GM12878 (cell line): ENCODE measurements around the gene BMAL2. TPM values are rescaled to one million over a fixed set of nuclear protein-coding genes. Genes with fewer than 3 reads are reported as not detected.

Experiments
- ATAC-seq: fragments of 200-7000 bp; cut with Tn5 transposase; 3 replicates; pipeline ENCODE4 v1.9.1; 2020; ENCODE audit warnings: mild to moderate bottlenecking, moderate library complexity
- BruUV-seq: library from RNA; stranded (reverse); fragments of 400-500 nt; replicated peaks from 2 replicates; lab custom pipeline; 2021; lab: Mats Ljungman, UMichigan
- CTCF ChIA-PET: fragments of 300-600 bp; sonication (Branson Sonifier 250); formaldehyde crosslinking; extraction: SDS; loops from one replicate; lab custom pipeline; 2021; ENCODE audit warnings: inconsistent platforms; lab: Yijun Ruan, JAX
- POLR2A ChIA-PET: fragments of 350-600 bp; formaldehyde crosslinking; extraction: SDS; loops from one replicate; lab custom pipeline; 2021; ENCODE audit warnings: inconsistent platforms; lab: Charles Lee
- RAD21 ChIA-PET: fragments of 300-600 bp; sonication (Branson Sonifier 250); formaldehyde crosslinking; loops from one replicate; lab custom pipeline; 2023; ENCODE audit warnings: antibody characterized with exemption; ENCODE audit not compliant: unreplicated experiment; lab: Charles Lee
- SMC1A ChIA-PET: fragments of 300-600 bp; sonication (Branson Sonifier 250); formaldehyde crosslinking; loops from one replicate; lab custom pipeline; 2023; ENCODE audit not compliant: unreplicated experiment, uncharacterized antibody; lab: Charles Lee
- DNase-seq: peaks from one replicate; pipeline ENCODE4 v3.0.0-alpha.2; 2011; ENCODE audit warnings: low read depth, low spot score
- FAIRE-seq: peaks from 3 replicates; lab custom pipeline; 2011; peaks lifted over from hg19 to GRCh38; lab: Jason Lieb, UNC
- H2AFZ ChIP-seq: 2 replicates; pipeline ENCODE4 v1.6.0; 2011; ENCODE audit warnings: low read depth, low read length, control low read depth; ENCODE audit not compliant: control insufficient read depth
- H3K27ac ChIP-seq: 2 replicates; pipeline ENCODE4 v1.5.1; 2011; ENCODE audit warnings: control low read depth; ENCODE audit not compliant: control insufficient read depth, insufficient read depth
- H3K27me3 ChIP-seq, 2 experiments: replicated peaks in 1 of 2; 2 replicates each; pipeline versions ENCODE4 v1.6.0 to v1.6.1; 2011; ENCODE audit warnings: low read length in 1 of 2; ENCODE audit not compliant: control insufficient read depth in 2 of 2, insufficient read depth in 2 of 2
- H3K36me3 ChIP-seq, 2 experiments: 2 replicates each; pipeline ENCODE4 v1.5.1; 2011; ENCODE audit warnings: low read length in 1 of 2; ENCODE audit not compliant: control insufficient read depth in 2 of 2, insufficient read depth in 2 of 2
- H3K4me1 ChIP-seq: 2 replicates; pipeline ENCODE4 v1.6.1; 2011; ENCODE audit warnings: mild to moderate bottlenecking, low read length, moderate library complexity, mixed read lengths; ENCODE audit not compliant: control insufficient read depth, insufficient read depth
- H3K4me2 ChIP-seq: 2 replicates; pipeline ENCODE4 v1.6.0; 2011; ENCODE audit warnings: control low read depth; ENCODE audit not compliant: control insufficient read depth, insufficient read depth
- H3K4me3 ChIP-seq: fragments of 200-600 bp; sonication (generic); 2 replicates; pipeline ENCODE4 v1.5.1; 2016
- H3K79me2 ChIP-seq: 2 replicates; pipeline ENCODE4 v1.6.0; 2011; ENCODE audit warnings: low read length; ENCODE audit not compliant: control insufficient read depth, insufficient read depth
- H3K9ac ChIP-seq: 2 replicates; pipeline ENCODE4 v1.8.0; 2011; ENCODE audit warnings: low read length, control low read depth, mixed read lengths; ENCODE audit not compliant: control insufficient read depth, insufficient read depth
- H3K9me3 ChIP-seq: replicated peaks from 3 replicates; pipeline ENCODE4 v1.5.1; 2011; ENCODE audit warnings: mild to moderate bottlenecking, low read length; ENCODE audit not compliant: control insufficient read depth, insufficient read depth
- H4K20me1 ChIP-seq: 2 replicates; pipeline ENCODE4 v1.6.0; 2011; ENCODE audit not compliant: control insufficient read depth, insufficient read depth
- CBFB ChIP-seq: IDR thresholded peaks from 2 replicates; pipeline ENCODE4 v1.6.1; 2016; ENCODE audit warnings: antibody characterized with exemption, low read depth
- GATAD2B ChIP-seq: fragments of 450-650 bp; conservative IDR thresholded peaks from 2 replicates; pipeline ENCODE4 v1.6.1; 2017; ENCODE audit warnings: low read depth, mild to moderate bottlenecking, moderate library complexity
- PAX5 ChIP-seq: IDR thresholded peaks from 2 replicates; pipeline ENCODE4 v1.6.1; 2011; ENCODE audit warnings: low read depth, low read length, borderline replicate concordance
- SMARCA5 ChIP-seq: fragments of 450-650 bp; IDR thresholded peaks from 2 replicates; pipeline ENCODE4 v1.6.1; 2017; ENCODE audit warnings: mild to moderate bottlenecking
- WRNIP1 ChIP-seq: IDR thresholded peaks from 2 replicates; pipeline ENCODE4 v1.6.1; 2011; ENCODE audit warnings: low read depth, low read length, improper control_type of control experiment, borderline replicate concordance
- YY1 ChIP-seq: IDR thresholded peaks from 2 replicates; pipeline ENCODE4 v1.6.1; 2011; ENCODE audit warnings: low read depth, mild to moderate bottlenecking, low read length
- WGBS: methylation state at CpG from one replicate; pipeline ENCODE4 v1.1.6; 2016; ENCODE audit warnings: low lambda C conversion rate; ENCODE audit not compliant: insufficient replicate concordance, insufficient coverage; ENCODE audit errors: missing lambda C conversion rate; 5-methylcytosine and 5-hydroxymethylcytosine counted together
- in situ Hi-C: fragments of 300-500 bp; cut with MboI; formaldehyde crosslinking; loops from 9 replicates; pipeline ENCODE4 v1.14.3; 2018; ENCODE audit warnings: mixed read lengths
- intact Hi-C: fragments of 100-400 bp; cut with micrococcal nuclease; formaldehyde crosslinking; loops from one replicate; pipeline ENCODE4 v1.14.2; 2022; ENCODE audit not compliant: unreplicated experiment
- polyA plus RNA-seq, 11 experiments: library from polyadenylated mRNA; depleted of rRNA in 4 of 11; unstranded in 6 of 11; stranded (reverse) in 5 of 11; fragments of >200 nt; fragmentation: Nextera tagmentation in 4 of 11; fragmentation: Illumina TruSeq in 1 of 11; extraction: Ambion mirVana in 4 of 11; extraction: Trizol in 1 of 11; gene quantifications; 1 replicate in 1 of 11; 2 replicates in 10 of 11; pipeline versions ENCODE4 v1.2.1 to v1.2.3, GENCODE V29; 2011 to 2016; ENCODE audit warnings: inconsistent platforms in 2 of 11, missing spikeins in 2 of 11, low read depth in 1 of 11
- total RNA-seq, 4 experiments: library from RNA; depleted of rRNA in 3 of 4; stranded (reverse); fragments of >200 nt in 3 of 4; fragmentation: Illumina TruSeq in 1 of 4; extraction: Trizol in 1 of 4; gene quantifications; 2 replicates each; pipeline versions ENCODE4 v1.2.1 to v1.2.3, GENCODE V29; 2013 to 2021
- TF ChIP-seq, protein P1 (sequence below): fragments of 450-650 bp; conservative IDR thresholded peaks from 2 replicates; pipeline ENCODE4 v1.6.1; 2017; ENCODE audit warnings: mild to moderate bottlenecking, moderate library complexity
- TF ChIP-seq, protein P2 (sequence below): fragments of 450-650 bp; IDR thresholded peaks from 2 replicates; pipeline ENCODE4 v1.6.1; 2016; ENCODE audit warnings: mild to moderate bottlenecking, moderate library complexity, borderline replicate concordance

The BMAL2 gene
- total and polyA plus RNA-seq, 10 of the 15 experiments (the other 5 are each of a cell fraction or from before 2014, with no cell fraction given), result 7.9 to 53.6 (median 35.5) TPM

DNA sequence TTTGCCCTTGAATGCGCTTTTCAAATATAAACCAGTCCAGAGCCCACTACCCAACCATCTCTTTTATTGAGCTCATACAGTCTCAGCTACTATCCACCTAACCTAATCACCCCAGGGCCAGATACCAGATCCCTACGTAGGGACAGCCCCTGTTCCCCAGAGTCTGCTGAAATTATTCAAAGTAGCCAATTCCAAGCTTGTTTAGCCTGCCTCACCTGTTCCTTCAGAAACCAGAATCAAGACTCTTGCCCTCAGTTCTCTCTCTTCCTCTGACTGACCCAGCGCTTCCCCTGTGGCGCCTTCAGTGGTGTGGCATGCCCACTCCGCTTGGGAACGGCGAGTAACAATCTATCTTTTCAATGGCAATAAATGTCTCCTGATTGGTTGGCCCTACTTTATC lies 18.8 kb downstream of the BMAL2 start (continued):
- TF ChIP-seq WRNIP1 (no peak), CBFB (no peak)

DNA sequence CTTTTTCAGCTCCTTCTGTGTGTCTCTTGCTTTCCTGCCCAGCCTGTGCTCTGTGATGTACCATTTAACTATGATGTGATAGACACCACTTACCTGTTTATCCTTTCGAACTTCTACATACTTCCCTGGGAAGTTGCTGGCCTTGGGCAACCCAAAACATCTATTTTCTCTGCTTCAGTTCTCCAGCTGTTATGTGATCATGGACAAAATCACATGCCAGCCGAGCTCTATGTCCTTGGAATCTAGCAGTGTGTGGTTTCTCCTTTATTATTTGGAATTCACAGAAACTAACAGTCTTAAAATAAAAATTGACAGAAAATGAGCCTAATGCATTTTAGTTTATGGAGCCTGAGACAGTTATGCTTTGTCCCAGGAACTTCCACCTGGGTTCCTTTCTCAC lies 22.9 kb downstream of the BMAL2 start:
- ATAC-seq (no peak), DNase-seq (no peak), FAIRE-seq (no peak)
- WGBS, result 93% methylated on average over 2 of the region's 2 CpGs
- H3K9ac ChIP-seq, result no peak overlapping the region
- CTCF ChIA-PET, result interaction anchor here (0.9 kb wide), 1 partner anchor 30 kb away, joined by 4 read pairs; no protein-coding TSS in a partner anchor
- no peaks in the 10 kb centered on the region for H3K4me1 ChIP-seq
- H3K36me3 ChIP-seq, result no peaks in the 10 kb centered on the region; a peak in 1 of 4 replicates
- no peaks in the 10 kb centered on the region for H4K20me1 ChIP-seq
- H2AFZ ChIP-seq, result no peak overlapping the region
- intact Hi-C loops, result no loop called here
- H3K4me2 ChIP-seq, result no peak overlapping the region
- no peak overlapping the region for H3K4me3 ChIP-seq
- in situ Hi-C loops, result no loop called here
- POLR2A ChIA-PET, result interaction anchor here (0.5 kb wide), 2 partner anchors 146 to 858 kb away, joined by 3 read pairs; no protein-coding TSS in a partner anchor
- no peaks in the 10 kb centered on the region for H3K27me3 ChIP-seq
- BruUV-seq, result no TSS peak
- peaks cover 16% of the 10 kb centered on the region for H3K79me2 ChIP-seq
- H3K9me3 ChIP-seq, result no peaks in the 10 kb centered on the region; the same call in 1 of the 3 replicates
- RAD21 ChIA-PET, result no interaction called here
- H3K27ac ChIP-seq, result no peak overlapping the region
- SMC1A ChIA-PET, result interaction anchor here (2.0 kb wide), 1 partner anchor 22 kb away, joined by 4 read pairs; no protein-coding TSS in a partner anchor
- TF ChIP-seq, protein P1, sequence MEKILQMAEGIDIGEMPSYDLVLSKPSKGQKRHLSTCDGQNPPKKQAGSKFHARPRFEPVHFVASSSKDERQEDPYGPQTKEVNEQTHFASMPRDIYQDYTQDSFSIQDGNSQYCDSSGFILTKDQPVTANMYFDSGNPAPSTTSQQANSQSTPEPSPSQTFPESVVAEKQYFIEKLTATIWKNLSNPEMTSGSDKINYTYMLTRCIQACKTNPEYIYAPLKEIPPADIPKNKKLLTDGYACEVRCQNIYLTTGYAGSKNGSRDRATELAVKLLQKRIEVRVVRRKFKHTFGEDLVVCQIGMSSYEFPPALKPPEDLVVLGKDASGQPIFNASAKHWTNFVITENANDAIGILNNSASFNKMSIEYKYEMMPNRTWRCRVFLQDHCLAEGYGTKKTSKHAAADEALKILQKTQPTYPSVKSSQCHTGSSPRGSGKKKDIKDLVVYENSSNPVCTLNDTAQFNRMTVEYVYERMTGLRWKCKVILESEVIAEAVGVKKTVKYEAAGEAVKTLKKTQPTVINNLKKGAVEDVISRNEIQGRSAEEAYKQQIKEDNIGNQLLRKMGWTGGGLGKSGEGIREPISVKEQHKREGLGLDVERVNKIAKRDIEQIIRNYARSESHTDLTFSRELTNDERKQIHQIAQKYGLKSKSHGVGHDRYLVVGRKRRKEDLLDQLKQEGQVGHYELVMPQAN, result no peak
- TF ChIP-seq, protein P2, sequence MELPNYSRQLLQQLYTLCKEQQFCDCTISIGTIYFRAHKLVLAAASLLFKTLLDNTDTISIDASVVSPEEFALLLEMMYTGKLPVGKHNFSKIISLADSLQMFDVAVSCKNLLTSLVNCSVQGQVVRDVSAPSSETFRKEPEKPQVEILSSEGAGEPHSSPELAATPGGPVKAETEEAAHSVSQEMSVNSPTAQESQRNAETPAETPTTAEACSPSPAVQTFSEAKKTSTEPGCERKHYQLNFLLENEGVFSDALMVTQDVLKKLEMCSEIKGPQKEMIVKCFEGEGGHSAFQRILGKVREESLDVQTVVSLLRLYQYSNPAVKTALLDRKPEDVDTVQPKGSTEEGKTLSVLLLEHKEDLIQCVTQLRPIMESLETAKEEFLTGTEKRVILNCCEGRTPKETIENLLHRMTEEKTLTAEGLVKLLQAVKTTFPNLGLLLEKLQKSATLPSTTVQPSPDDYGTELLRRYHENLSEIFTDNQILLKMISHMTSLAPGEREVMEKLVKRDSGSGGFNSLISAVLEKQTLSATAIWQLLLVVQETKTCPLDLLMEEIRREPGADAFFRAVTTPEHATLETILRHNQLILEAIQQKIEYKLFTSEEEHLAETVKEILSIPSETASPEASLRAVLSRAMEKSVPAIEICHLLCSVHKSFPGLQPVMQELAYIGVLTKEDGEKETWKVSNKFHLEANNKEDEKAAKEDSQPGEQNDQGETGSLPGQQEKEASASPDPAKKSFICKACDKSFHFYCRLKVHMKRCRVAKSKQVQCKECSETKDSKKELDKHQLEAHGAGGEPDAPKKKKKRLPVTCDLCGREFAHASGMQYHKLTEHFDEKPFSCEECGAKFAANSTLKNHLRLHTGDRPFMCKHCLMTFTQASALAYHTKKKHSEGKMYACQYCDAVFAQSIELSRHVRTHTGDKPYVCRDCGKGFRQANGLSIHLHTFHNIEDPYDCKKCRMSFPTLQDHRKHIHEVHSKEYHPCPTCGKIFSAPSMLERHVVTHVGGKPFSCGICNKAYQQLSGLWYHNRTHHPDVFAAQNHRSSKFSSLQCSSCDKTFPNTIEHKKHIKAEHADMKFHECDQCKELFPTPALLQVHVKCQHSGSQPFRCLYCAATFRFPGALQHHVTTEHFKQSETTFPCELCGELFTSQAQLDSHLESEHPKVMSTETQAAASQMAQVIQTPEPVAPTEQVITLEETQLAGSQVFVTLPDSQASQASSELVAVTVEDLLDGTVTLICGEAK, result no peak
- TF ChIP-seq GATAD2B (no peak), YY1 (no peak), SMARCA5 (no peak), PAX5 (no peak)
